K562 (cell line): ENCODE measurements around the gene SUPT3H. TPM values are rescaled to one million over a fixed set of nuclear protein-coding genes. Genes with fewer than 3 reads are reported as not detected.

ENCODE experiments used
- GABPA ChIP-seq: fragments of 200-800 bp; sonication (Bioruptor generic); conservative IDR thresholded peaks from 2 replicates; pipeline ENCODE4 v1.6.1; 2016; ENCODE audit warnings: low read depth, missing genetic modification characterization, missing compliant biosample characterization
- RNF219 ChIP-seq: fragments of 250-450 bp; sonication (Bioruptor Pico); IDR thresholded peaks from 2 replicates; pipeline ENCODE4 v1.5.0; 2022; ENCODE audit warnings: mild to moderate bottlenecking
- ZBTB7A ChIP-seq: IDR thresholded peaks from 2 replicates; pipeline ENCODE4 v1.6.1; 2011; ENCODE audit warnings: low read depth, mild to moderate bottlenecking, low read length, moderate library complexity, borderline replicate concordance; ENCODE audit not compliant: control insufficient read depth
- ZNF436 ChIP-seq: fragments of 250-450, 450-650 bp; sonication (Bioruptor Pico); formaldehyde crosslinking; IDR thresholded peaks from 2 replicates; pipeline ENCODE4 v1.7.0; 2020; ENCODE audit warnings: mild to moderate bottlenecking
- ZNF445 ChIP-seq: fragments of 250-450 bp; sonication (Bioruptor Pico); IDR thresholded peaks from 2 replicates; pipeline ENCODE4 v1.4.0; 2020; ENCODE audit warnings: low read depth, mild to moderate bottlenecking, moderate library complexity
- ZNF507 ChIP-seq: conservative IDR thresholded peaks from 2 replicates; pipeline ENCODE4 v1.6.1; 2017; ENCODE audit warnings: missing genetic modification characterization, missing compliant biosample characterization
- polyA plus RNA-seq, 8 experiments: library from polyadenylated mRNA; depleted of rRNA in 4 of 8; stranded (reverse) in 5 of 8; unstranded in 3 of 8; fragments of >200 nt; fragmentation: Nextera tagmentation in 2 of 8; fragmentation: Illumina TruSeq in 1 of 8; extraction: Ambion mirVana in 2 of 8; extraction: Trizol in 1 of 8; gene quantifications; 2 replicates each; pipeline versions ENCODE4 v1.2.1 to v1.2.3, GENCODE V29; 2011 to 2014; ENCODE audit warnings: inconsistent platforms in 1 of 8, missing spikeins in 1 of 8
- total RNA-seq, 7 experiments: library from RNA; depleted of rRNA in 6 of 7; stranded (reverse); fragments of >200 nt in 6 of 7; fragmentation: Illumina TruSeq in 2 of 7; extraction: Trizol in 2 of 7; gene quantifications; 2 replicates each; pipeline versions ENCODE4 v1.2.1 to v1.2.3, GENCODE V29; 2011 to 2021; ENCODE audit warnings: low replicate concordance in 1 of 7
- TF ChIP-seq, protein P1 (sequence below): fragments of 250-450 bp; sonication (Bioruptor Pico); IDR thresholded peaks from 2 replicates; pipeline ENCODE4 v1.5.0; 2020; ENCODE audit warnings: mild to moderate bottlenecking, borderline replicate concordance
- TF ChIP-seq, protein P2 (sequence below): fragments of 450-650 bp; conservative IDR thresholded peaks from 2 replicates; pipeline ENCODE4 v1.6.1; 2016; ENCODE audit warnings: missing genetic modification characterization, low read depth, mild to moderate bottlenecking, missing compliant biosample characterization, moderate library complexity
- TF ChIP-seq, protein P3 (sequence below), 2 experiments: fragments of 250-450 bp in 1 of 2; fragments of 450-650 bp in 1 of 2; sonication (Bioruptor Pico) in 1 of 2; IDR thresholded peaks; 2 replicates each; pipeline versions ENCODE4 v1.6.1 to v1.8.0; 2016 to 2021; ENCODE audit warnings: mild to moderate bottlenecking in 2 of 2, moderate library complexity in 2 of 2, missing compliant biosample characterization in 1 of 2, missing genetic modification characterization in 1 of 2

The SUPT3H gene
- total and polyA plus RNA-seq, 9 of the 15 experiments (the other 6 are each of a cell fraction or from before 2014, with no cell fraction given), result 7.2 to 16.3 (median 11.9) TPM

DNA sequence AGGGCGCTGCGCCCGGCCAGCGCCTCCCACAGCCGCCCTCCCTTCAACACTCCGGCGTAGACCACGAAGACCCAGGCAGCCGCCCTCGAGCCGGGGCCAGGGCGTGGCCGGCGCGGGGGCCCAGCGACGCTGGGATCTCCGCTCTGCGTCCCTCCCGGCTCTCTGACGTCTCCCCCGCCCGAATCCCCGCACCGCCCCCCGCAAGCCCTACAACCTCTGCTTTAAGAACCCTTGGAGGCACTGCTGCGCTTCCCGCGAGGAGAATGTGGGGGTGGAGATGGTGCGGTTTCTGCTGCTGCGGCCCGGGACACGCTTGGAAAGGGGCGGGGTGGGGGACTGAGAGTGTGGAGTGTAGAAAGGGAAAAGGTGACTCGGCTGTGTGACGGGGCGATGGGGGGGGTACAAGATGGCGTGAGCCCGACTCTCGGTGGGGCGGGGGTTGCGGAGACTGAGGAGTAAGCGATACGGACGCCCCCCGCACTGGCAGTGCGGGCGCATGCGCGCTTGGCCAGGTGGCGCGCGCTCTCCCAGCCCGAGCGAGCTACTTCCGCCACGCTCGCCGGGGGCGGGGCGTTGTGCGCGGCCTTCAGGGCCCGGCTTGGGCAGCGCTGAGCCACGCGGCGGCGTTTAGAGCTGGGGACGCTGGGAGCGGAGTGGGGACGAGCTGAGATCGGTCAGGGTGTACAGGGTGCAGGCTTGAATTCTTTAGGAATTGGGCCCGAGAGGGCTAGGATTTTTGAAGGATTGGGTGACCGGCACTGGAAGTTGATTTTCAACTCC is at the start of gene SUPT3H (continued):
- TF ChIP-seq, protein P1, sequence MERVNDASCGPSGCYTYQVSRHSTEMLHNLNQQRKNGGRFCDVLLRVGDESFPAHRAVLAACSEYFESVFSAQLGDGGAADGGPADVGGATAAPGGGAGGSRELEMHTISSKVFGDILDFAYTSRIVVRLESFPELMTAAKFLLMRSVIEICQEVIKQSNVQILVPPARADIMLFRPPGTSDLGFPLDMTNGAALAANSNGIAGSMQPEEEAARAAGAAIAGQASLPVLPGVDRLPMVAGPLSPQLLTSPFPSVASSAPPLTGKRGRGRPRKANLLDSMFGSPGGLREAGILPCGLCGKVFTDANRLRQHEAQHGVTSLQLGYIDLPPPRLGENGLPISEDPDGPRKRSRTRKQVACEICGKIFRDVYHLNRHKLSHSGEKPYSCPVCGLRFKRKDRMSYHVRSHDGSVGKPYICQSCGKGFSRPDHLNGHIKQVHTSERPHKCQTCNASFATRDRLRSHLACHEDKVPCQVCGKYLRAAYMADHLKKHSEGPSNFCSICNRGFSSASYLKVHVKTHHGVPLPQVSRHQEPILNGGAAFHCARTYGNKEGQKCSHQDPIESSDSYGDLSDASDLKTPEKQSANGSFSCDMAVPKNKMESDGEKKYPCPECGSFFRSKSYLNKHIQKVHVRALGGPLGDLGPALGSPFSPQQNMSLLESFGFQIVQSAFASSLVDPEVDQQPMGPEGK (CRISPR knock-in tag), result no peak
- TF ChIP-seq, protein P2, sequence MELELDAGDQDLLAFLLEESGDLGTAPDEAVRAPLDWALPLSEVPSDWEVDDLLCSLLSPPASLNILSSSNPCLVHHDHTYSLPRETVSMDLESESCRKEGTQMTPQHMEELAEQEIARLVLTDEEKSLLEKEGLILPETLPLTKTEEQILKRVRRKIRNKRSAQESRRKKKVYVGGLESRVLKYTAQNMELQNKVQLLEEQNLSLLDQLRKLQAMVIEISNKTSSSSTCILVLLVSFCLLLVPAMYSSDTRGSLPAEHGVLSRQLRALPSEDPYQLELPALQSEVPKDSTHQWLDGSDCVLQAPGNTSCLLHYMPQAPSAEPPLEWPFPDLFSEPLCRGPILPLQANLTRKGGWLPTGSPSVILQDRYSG, result peak; percentile 40; the same call in 1 of the 2 replicates
- TF ChIP-seq ZBTB7A (peak; percentile 46), ZNF445 (CRISPR knock-in tag) (no peak), ZNF507 (no peak), GABPA (tag) (peak; percentile 84), RNF219 (CRISPR knock-in tag) (0 out of 2 replicates have a peak, but pooled peaks have one; percentile 11), ZNF436 (CRISPR knock-in tag) (no peak)
- TF ChIP-seq, protein P3, sequence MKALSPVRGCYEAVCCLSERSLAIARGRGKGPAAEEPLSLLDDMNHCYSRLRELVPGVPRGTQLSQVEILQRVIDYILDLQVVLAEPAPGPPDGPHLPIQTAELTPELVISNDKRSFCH (CRISPR knock-in tag; IDR thresholded peaks at IDR 0.05), result no peak
- TF ChIP-seq, protein P3 (tag; IDR thresholded peaks at IDR 0.05), result no peak
